ENCODE results near the gene CDK6. TPM values are rescaled to one million over a fixed set of nuclear protein-coding genes. Genes with fewer than 3 reads are reported as not detected.

The CDK6 gene
- polyA plus RNA-seq, 1 experiment = 29.2 TPM

DNA sequence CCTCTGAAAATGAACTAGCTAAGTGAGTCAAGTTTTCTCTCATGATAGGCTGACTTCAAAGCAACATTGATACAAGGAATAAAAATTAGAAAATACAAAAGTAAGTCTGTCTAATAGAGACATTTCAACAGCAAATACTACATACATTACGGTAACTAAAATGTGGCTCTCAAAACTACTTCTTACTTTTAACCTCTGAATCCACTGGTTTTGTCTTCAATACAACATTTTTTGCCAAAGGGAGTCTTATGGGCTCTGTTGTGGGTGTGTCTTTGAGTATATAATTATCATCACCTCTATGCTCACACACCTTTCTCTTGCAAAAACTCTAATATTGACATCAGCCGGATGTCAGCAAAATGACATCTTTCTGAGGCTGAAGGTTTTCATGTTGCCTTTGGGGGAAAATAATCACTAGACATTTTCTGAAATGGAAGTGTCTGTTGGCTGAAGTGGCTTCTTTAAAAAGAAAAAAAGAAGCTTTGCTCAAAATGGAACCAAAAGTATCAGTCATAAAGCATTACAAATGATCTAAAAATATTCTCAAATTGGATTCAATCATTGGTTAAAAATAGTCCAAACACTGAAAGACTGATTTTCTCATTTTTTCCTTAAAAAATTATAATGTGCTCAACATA is 204.4 kb downstream of the CDK6 start:
- TF ChIP-seq, protein P1, sequence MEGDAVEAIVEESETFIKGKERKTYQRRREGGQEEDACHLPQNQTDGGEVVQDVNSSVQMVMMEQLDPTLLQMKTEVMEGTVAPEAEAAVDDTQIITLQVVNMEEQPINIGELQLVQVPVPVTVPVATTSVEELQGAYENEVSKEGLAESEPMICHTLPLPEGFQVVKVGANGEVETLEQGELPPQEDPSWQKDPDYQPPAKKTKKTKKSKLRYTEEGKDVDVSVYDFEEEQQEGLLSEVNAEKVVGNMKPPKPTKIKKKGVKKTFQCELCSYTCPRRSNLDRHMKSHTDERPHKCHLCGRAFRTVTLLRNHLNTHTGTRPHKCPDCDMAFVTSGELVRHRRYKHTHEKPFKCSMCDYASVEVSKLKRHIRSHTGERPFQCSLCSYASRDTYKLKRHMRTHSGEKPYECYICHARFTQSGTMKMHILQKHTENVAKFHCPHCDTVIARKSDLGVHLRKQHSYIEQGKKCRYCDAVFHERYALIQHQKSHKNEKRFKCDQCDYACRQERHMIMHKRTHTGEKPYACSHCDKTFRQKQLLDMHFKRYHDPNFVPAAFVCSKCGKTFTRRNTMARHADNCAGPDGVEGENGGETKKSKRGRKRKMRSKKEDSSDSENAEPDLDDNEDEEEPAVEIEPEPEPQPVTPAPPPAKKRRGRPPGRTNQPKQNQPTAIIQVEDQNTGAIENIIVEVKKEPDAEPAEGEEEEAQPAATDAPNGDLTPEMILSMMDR (IDR thresholded peaks at IDR 0.05; ENCODE audit: insufficient read depth, low read depth, low read length) = no peak
- Histone ChIP-seq H3K36me3 (ENCODE audit: control insufficient read depth, insufficient read depth, low read length) (no peaks in the 10 kb centered on the region), H3K27me3 (ENCODE audit: control insufficient read depth, insufficient read depth, low read length) (no peaks in the 10 kb centered on the region), H3K4me3 (ENCODE audit: low read depth, low read length) (no peak overlapping the region)
- DNase-seq (ENCODE audit: low read depth) = no peak
- ChIA-PET CTCF (interaction anchor here (1.9 kb wide), 1 partner anchor 11 kb away, joined by 8 read pairs; no protein-coding TSS in a partner anchor), POLR2A (no interaction called here)

DNA sequence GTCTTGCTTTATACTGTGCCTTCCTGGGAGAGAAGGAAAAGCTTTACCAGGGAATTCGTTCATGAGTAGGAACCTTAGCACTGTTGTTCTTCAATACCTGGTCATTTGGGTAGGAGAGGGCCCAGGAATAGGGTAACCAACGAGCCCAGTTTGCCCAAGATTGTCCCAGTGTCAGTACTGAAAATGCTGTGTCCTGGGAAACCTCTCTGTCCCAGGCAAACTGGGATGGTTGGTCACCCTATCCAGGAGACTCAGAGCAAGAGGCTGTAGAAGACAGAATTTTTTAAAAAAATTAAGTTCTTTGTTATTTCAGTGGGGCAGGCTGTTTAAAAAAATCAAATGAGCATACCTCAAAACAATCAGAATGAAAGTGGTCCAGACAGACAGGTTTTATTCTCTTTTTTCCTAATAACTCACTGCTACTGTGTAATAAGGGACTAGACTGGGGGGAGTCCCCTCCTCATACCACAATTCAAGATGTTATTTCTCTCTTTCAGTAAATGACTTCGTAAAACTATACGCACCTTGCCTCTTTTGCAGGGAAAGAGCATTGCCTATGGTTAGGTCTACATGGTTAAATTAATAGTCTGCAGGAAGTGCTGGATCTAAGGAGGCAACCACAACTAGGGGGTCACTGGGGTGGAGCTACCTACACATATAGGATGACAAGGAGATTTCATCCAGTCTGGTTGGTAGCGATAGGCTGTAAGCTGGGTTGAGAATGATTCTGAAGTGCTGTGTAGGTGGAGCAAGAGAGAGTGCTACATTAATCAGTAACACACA is 205.1 kb downstream of the CDK6 start:
- no peaks in the 10 kb centered on the region for H3K36me3 ChIP-seq (ENCODE audit: control insufficient read depth, insufficient read depth, low read length)
- ChIA-PET CTCF (interaction anchor here (1.9 kb wide), 1 partner anchor 10 kb away, joined by 8 read pairs; no protein-coding TSS in a partner anchor), POLR2A (no interaction called here)
- TF ChIP-seq, protein P1 (IDR thresholded peaks at IDR 0.05; ENCODE audit: insufficient read depth, low read depth, low read length) = no peak
- H3K27me3 ChIP-seq (ENCODE audit: control insufficient read depth, insufficient read depth, low read length) = no peaks in the 10 kb centered on the region
- no peak overlapping the region for H3K4me3 ChIP-seq (ENCODE audit: low read depth, low read length)
- DNase-seq (ENCODE audit: low read depth) = no peak

DNA sequence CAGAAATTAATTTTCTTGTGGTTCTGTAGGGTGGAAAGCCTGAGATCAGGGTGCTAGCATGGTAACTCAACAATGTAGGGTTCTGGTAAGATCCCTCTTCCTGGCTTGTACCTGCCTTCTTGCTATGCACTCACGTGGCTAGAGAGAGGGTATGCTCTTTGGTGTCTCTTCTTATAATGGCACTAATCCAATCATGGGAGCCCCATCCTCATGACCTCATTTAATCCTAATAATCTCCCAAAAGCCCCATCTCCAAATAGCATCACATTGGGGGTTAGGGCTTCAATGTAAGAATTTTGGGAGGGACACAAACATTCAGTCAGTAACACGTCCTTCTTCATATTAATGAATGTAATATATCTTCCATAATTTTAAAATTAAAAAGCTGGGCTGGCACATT is 206.6 kb downstream of the CDK6 start:
- no peaks in the 10 kb centered on the region for H3K36me3 ChIP-seq (ENCODE audit: control insufficient read depth, insufficient read depth, low read length)
- DNase-seq (ENCODE audit: low read depth) = no peak
- ChIA-PET POLR2A (no interaction called here), CTCF (interaction anchor here (1.0 kb wide), 1 partner anchor 13 kb away, joined by 3 read pairs; no protein-coding TSS in a partner anchor)
- H3K27me3 ChIP-seq (ENCODE audit: control insufficient read depth, insufficient read depth, low read length) = no peaks in the 10 kb centered on the region
- H3K4me3 ChIP-seq (ENCODE audit: low read depth, low read length) = no peak overlapping the region
- TF ChIP-seq, protein P1 (IDR thresholded peaks at IDR 0.05; ENCODE audit: insufficient read depth, low read depth, low read length) = no peak

DNA sequence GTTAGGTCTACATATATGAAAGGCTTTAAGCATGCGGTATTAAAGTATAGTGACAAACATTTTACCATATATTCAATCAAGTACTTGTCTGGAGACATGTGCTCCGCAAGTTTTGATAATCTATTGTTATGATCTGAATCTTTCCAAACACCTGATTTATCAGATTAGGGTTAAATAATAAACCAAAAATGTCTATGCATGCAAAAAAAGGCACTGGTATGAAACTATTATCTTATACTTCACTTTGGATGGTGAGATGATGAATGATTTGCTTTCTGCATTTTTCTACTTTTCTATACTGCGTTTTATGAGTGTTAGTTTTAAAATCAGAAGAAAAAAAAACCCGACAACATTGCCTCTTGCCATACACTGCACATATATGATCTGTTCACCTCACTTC is 208.4 kb downstream of the CDK6 start:
- no peak for DNase-seq (ENCODE audit: low read depth)
- TF ChIP-seq, protein P1 (IDR thresholded peaks at IDR 0.05; ENCODE audit: insufficient read depth, low read depth, low read length) = no peak
- ChIA-PET CTCF (interaction anchor here (1.0 kb wide), 1 partner anchor 110 kb away, joined by 3 read pairs; no protein-coding TSS in a partner anchor), POLR2A (interaction anchor here (0.6 kb wide), 1 partner anchor 523 kb away, joined by 3 read pairs; no protein-coding TSS in a partner anchor)
- H3K27me3 ChIP-seq (ENCODE audit: control insufficient read depth, insufficient read depth, low read length) = no peaks in the 10 kb centered on the region
- H3K36me3 ChIP-seq (ENCODE audit: control insufficient read depth, insufficient read depth, low read length) = no peaks in the 10 kb centered on the region
- H3K4me3 ChIP-seq (ENCODE audit: low read depth, low read length) = no peak overlapping the region

DNA sequence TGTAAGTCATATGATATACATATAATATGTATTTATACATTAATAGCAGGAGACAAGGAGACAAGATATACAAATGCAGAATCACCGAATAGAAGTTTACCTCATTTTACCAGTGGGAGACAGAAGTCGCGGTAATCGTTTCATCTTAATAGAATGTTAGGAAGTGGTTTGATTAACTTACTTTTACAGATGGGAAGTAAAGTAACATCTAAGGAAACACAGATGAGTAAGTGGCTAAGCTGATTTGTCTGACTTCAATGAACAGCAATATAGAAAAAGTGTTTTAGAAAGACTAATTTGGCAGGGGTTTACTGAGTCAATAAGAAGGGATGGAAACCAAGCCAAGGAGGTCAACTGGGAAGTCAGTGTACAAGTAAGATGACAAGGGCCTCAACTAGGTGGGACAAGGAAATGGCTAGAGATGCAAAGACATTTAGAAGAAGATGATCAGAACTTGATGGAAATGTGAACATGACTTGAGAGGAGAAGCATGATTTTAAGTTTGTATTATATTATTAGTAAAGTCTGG is 210.0 kb downstream of the CDK6 start:
- TF ChIP-seq, protein P1 (IDR thresholded peaks at IDR 0.05; ENCODE audit: insufficient read depth, low read depth, low read length) = no peak

More for the DNA sequence above, 210.0 kb downstream of the CDK6 start:
- Histone ChIP-seq H3K36me3 (ENCODE audit: control insufficient read depth, insufficient read depth, low read length) (no peaks in the 10 kb centered on the region), H3K27me3 (ENCODE audit: control insufficient read depth, insufficient read depth, low read length) (no peaks in the 10 kb centered on the region), H3K4me3 (ENCODE audit: low read depth, low read length) (no peak overlapping the region)
- CTCF ChIA-PET = no interaction called here
- DNase-seq (ENCODE audit: low read depth) = no peak
- POLR2A ChIA-PET = no interaction called here

Data from BJ (cell line).